Mesenteric fat pad (tissue), 1 donor: ENCODE results near the gene HS1BP3. TPM values are rescaled to one million over a fixed set of nuclear protein-coding genes. Genes with fewer than 3 reads are reported as not detected.

Experiments used
- DNase-seq: peaks from one replicate; pipeline ENCODE4 v3.0.0-alpha.2; 2020; ENCODE audit warnings: low spot score
- total RNA-seq: library from RNA; stranded (reverse); fragmentation: NEBNext Ultra II Directional; extraction: Animal tissue kit (Norgen Biotek cat#: 25700); gene quantifications from one replicate; pipeline ENCODE4 v1.2.1, GENCODE V29; 2021
- donor health status: DM: yes; HTN: yes; CAD: no.

HS1BP3 gene
- total RNA-seq, 1 donor from 2014 or later: 28.8 TPM

DNA sequence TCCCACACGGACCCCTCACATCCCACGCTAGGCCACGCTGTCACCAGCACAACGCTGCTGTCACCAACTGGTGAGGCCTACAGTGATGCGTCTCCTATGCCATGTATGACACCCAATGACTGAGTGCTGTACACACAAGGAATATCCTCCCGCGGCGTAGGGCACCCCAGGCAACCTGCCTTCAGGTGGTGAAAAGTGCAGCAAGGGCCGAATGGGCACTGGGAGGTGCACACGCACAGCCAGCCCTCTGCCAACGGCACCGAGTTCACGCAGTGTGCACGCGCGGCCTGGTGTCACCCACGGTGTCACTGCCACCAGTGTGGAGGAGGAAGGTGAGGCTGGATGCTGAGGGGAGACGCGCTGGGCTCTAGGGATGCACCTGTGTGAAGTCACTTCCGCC is 4.5 kb downstream of the HS1BP3 start:
- DNase-seq: no peak

DNA sequence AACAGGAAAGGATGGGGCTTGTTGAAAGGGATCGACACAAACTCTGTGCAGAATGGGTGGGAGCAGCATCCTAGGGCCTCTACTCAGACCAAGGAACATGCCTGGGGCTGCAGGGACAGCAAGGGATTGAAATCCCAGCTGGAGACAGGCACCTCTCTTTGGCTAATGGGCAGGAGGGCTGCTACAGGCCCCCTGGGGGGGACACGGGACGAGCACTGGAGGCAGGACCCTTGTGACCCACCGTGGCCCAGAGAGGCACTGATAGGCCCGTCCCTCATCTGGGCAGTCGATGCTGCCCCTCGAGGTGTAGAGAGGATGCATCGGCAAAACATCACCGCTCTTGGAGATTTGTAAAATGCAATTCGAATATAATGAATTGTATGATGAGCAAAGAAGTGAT is 5.1 kb downstream of the HS1BP3 start:
- DNase-seq: no peak

DNA sequence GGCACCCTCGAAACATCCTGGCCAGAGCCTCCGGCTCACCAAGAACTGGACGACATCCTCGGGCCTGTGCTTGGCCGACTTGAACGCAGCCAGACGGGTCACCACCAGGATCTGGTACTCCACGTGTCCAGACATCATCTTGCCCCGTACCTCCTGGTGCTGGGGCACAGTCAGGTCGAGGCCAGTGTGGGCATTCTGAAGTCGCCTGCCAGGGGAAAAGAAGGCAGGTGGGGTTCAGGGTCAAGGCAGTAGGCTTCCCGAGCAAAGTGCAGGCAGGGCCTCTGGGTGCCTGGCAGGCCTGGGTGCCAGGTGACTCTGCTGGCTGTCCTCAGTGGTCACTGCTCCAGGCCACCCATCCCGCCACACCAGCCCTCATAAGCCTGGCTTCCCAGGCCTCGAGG is 5.6 kb downstream of the HS1BP3 start:
- DNase-seq: no peak

DNA sequence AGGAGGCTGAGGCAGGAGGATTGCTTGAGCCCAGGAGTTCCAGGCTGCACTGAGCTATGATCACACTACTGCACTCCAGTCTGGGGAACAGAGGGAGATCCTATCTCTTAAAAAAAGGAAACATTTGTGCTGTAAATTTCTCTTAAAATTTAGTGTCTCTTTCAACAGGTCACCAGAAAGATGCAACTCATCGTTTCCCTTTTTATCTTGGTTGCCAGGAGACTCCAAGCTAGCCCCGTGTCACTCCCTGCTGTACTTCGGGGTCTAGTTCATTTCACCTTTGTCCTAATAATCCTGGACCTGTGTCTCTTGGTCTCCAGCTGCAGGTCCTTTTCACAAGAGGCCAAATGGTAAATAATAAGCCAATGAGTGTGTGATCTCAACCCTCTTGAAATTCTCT is 7.1 kb downstream of the HS1BP3 start:
- DNase-seq: no peak

DNA sequence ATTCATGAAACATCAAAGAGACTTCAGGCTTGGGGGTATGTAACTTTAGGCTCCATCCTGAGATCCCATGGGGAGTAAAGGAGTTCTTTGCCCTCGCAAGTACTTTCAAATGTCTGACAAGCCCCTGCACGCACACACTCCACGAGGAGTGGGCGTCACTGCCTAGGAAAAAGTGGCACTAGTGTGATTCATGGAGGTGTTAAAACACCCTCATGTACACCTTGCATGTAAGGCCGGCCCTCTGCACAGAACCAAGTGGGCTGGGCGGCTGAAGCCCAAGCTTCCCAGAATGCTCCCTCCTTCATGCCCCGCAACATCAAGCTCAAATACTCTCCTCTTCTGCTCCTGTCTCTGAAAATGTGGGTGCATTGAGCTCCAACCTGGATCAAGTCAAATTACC is 7.8 kb downstream of the HS1BP3 start:
- no peak for DNase-seq

DNA sequence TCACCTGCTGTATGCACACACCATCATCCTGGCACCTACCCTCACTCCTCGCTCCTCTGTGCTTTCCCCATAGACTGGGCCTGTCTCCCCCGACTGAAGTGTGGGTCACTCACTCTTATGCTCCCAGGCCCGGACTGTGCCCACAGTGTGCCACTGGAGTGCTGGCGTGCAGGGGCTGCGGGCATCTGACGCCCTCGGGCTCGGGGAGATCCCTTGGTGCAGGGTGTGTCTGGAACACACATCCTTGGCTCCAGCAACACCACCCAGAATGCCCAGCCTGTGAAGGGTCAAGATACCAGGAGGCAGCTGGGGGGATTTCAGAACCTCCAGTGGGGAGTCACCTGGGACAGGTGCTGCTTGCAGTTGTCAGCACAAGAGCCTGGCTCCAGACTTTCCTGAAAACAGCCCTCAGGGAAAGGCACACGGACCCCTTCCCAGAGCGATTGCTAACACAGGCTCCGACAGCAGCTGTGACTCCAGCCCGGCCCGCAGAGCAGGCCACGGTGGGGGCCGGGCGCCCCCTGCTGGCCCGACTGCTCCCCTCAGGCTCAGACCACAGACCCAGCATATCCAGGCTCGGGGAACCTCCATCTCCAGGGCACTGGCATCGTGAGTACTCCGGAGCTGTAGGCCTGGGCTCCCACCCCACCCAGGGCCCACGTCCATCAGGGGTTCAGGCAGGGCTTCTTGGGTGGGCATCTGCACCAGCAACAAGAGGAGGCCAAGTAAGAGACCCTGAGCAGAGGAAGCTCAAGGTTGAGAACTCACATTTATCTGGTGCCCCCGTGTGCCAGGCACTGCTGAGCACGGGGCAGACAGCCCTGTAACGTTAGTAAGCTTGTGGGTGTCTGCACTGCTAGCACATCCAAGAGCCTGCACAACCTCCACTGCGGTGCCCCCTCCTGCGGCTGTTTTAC is 8.6 kb downstream of the HS1BP3 start:
- no peak for DNase-seq

DNA sequence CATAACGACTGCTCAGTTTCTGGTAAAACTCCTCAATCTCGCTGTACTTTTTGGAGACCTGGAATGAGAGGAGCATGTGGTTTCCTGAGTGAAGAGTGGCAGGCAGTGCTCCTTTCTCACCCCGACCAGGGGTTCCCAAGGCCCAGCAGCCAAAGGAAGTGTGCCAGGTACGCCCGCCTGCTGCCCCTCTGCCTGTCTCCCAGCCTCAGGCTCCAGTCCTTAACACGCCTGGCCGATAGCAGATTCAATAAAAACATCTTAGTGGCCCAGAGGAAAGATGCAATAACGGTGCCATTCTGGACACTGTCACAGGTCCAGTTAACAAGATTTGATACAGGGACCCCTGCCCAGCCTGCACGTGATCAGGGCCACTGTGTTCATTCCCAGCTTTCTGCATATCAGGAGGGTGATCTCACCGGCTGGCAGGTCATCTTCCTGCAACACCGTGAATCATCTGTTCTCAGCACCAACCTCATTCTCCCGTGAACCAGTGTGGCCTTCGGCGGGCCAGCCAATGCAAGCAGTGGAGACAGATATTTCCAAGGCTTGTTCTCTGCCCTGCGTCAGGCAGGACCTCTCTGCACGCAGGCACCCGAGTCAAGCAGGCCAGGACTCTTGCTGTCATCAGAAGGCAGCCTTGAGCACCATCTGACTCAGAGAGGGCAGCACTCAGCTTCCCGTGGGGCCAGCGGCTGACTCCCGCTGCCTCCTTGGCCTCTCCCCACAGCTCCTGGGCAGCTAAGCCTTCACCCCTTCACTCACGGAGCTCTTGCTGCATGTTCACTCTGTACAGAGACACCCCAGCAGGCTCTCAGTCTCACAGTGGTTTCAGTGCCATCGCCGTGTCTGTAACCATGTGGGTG is 9.5 kb downstream of the HS1BP3 start:
- DNase-seq: no peak

DNA sequence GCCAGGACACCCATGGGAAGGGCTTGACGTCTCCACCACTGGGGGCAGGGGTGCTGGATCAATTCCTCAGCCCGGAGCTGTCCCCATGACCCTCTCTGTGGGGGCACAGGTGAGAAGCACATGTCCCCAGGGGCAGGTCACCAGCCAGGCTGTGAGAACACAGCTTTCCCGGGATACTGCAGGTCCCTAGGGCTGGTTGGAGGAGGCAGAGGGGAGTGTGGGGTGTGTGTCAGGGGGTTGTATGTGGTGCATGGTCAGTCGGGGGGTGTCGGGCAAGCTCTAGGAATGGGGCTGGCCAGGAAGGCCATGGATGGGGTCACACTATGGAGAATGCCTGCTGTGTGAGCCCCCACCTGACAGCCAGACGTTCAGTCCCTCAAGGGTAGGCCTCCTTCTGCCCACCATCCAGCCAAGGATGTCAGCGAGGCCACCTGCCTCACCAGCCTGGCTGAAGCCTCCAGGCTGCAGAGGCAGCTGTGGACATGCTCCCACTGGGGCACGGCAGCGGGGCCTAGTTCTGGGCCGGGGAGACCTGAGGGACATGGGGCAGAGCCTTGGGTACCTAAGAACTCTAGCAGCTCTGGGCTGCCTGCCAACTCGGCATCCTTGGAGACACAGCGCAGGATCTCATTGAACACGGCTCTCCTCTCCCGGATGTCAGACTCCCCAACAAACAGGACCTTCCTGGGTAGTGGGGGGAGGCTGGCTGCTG is 10.3 kb downstream of the HS1BP3 start:
- no peak for DNase-seq

DNA sequence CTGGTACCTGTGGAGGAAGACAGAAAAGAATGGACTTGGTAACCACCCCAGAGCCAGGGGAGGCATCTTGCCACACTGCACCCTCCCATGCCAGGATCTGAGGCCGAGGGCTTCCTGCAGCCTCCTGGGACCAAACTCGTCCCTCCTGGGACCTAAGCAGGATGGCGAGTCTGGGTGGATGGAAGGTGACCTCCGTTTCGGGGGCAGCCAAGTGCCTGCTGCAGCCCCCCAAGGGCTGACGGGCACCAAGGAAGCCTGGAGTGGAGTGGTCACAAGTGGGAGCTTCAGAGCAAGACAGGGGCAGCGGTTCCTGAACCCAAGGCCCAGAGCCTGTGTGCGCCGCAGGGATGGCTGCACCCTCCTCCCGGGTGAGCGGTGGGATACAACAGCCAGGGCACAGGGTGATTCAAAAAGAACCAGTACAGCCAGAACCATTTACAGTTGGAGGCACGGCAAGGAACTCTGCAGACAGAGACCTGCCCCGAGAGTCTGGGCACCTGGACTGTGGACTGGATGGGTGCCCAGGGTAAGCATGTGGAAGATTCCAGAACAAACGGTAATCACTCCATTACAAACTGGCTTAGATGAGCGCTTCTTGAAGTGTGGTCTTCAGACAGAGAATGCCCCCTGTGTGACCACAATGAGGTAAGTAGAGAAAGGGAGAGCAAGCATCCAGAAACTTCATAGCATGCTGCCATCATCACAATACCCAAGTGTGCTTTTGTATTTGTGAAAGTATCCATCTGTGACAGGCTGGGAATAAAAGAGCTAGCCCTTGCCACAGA is 12.1 kb downstream of the HS1BP3 start:
- DNase-seq: no peak

DNA sequence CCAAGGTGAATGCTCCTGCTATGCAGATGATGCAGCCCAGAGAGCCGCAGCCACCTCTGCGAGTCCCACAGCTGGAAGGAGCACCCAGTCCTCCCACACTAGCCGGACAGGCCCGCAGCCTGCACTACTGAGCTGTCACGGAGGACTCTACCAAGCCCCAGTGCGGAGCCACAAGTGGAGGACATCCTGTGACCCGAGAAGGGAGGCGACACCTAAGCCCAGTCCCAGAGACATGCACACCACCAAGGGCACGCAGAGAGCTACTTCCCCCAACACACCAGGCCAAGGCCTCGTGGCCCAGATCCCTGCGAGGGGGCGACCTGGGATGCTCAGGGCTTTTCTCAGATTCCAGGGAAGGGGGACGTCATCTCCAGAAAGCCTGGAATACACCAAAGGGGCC is 12.9 kb downstream of the HS1BP3 start:
- DNase-seq: no peak

DNA sequence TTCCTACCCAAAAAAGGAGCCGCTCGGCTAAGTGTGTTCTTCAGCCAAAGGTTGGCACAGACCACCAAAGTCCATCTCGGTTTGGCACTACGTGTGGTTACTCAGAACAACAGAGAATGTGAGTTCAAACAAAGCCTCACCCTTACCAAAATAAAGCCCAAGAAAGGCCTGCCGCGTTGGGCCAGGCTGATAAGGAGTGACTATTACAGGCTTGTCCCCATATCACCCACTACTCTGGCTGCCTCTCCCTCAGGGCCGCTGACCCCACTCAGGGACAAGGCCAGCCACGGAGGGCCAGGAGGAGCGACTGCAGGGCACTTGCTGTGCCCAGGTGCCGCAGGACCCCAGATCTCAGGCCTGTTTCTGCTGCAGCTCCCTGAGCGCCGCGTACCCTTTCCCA is 13.8 kb downstream of the HS1BP3 start:
- no peak for DNase-seq

DNA sequence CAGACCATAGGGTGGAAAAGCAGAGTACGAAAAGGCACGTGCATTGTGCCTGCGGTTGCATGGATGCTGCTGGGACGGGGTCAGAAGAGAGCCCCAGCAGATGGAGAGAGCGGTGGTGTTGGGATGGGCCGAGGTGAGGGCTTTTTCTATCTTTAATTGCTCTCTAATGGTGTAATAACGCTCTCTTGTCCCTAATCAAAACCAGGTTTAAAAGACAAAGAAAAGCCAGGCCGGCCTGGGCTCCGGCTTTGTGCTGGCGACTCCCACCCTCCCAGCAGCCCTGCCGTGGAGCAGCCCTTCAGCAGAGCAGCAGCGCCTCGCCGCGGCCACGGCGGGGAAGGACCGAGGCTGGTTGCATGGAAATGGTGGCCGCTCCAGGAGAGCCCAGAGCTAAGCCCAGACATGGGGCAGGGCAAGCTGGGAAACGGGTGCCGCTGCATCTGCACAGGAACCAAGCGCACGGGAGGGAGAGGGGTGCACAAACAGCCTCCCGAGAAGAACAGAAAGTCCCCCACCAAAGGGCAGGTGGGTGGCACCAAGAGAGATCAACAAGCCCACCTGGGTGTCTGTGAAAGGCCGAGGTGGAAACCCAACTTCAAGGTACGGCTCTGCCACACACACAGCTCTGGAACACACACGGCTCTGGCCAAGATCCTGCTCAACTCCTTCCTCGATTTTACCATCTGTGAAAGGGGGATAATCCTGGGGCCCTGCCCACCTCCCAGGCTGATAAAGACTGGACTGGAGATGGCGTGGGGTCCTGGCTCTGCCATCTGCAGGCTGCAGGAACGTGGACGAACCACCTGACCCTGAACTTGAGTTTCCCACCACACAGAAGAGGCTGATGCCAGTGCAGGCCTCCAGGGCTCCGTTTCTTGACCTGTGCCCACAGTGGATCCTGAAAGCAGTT is 15.0 kb downstream of the HS1BP3 start:
- DNase-seq: peak; percentile 95

DNA sequence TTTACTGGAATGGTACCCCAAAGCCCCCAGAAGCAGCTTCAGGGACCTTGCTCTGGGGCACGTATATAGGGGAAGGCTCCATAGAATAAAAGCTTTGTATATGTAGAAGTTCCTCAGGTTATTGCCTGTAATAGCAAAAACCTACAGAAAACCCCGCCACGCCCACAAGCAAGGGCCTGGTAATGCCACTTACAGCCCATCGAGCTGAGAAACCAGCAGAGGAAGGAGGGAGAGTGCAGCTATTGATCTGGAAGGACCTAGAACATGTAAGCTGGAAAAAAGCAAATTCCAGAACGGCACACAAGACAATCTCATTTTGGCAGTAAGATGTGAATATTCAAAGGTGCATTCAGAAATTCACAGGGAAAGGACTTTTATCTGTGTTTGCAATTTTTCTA is 15.8 kb downstream of the HS1BP3 start:
- no peak for DNase-seq

DNA sequence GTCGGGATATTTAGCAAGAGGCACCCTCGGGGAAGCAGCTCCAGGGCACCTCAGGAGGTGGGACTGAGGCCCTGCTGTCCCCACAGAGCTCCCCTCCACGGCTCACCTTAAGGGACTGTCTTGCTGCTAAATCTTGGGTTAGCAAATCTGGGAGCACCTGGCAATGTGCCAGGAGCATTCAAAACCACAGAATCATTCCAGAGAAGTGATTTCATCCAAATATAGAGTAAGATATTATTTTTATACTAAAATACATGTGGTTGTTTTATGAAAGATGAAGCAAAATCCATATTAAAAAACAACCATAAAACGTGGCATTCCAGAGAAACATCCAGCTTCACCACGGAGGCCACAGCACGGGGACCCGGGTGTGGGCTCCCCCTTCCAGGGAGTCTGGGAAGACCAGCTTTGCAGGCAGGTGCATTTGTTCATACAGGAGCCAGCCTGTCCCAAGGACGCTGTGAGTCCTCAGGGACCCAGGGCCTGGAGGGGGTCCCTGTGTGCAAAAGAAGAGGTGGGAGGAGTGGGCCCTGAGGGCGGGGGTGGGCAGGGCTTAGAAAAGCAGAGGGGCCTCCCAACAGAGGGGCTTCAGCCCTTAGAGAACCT is 16.3 kb downstream of the HS1BP3 start:
- DNase-seq: no peak

DNA sequence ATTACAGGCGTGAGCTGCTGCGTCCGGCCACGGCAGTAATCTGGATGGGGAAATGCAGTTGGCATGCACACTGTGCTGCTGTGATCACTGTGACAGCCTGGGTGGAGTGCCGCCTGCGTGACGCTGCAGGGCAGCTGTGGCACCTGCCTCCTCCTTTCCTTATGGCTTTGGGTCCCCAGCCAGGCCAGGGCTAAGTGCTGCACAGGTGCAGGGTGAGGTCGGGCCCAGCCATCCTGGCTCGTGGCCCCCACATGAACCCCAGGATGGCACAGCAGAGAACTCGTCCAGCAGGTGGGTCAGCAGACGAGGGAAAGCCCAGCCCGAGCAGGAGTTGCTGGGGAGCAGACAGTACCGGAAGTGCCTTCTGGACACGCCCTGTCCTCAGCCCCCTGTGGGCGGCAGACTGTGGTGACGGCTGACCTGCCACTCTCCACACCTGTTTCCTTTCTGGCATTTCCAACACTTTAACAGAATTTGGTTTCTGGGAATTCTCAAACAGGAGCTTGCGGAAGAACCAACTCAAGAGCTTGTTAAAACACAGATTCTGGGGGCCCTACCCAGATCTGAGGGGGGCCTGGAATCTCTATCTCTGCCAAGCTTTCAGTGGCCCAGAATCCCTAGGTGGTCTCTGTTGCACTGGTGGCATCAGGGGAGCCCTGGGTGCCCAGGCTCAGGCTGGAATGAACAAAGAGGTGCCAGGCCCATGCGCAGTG is 16.9 kb downstream of the HS1BP3 start:
- no peak for DNase-seq

DNA sequence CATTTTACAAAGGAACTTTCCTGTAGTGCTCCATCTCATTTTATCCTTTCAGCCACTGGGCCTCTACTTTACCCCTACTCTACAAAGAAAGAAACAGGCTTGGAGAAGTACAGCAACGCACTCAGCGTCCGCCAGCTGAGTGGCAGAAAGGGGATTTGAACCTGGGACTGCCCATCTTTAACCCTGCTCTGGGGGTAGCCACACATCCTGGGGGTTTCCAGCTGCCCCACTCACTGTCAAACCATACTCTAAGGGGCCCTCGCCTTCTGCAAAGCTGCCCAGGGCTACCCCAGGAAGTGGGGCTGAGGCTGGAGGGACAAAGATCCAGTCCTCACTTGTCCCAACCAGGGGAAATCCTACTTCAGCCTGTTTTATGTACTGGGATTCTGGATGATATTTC is 17.9 kb downstream of the HS1BP3 start:
- no peak for DNase-seq

DNA sequence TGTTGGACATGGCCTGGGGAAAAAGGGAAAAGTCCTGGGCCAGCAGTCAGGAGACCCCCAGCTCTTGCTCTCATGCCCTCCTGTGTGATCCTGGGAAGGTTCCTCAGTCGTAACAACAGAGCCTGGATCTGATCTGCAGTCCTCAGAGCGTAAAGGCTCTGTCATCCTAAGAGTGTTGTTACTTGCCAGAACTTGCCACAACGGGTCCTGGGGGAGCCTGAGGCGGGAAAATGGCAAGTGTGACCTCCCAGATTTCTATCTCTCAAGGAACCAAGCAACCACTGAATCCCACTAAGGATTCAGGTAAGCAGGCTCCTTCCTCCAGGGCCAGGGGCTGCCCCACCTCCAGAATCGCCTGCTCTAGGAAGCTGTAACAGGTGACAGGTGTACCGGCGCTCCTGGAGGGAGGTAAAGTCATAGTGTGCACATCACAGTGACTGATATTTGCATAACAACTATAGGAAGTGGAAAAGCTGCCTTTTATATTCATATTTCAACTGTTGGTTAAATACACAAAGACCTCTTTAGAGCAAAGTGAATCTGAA is 18.4 kb downstream of the HS1BP3 start:
- no peak for DNase-seq

DNA sequence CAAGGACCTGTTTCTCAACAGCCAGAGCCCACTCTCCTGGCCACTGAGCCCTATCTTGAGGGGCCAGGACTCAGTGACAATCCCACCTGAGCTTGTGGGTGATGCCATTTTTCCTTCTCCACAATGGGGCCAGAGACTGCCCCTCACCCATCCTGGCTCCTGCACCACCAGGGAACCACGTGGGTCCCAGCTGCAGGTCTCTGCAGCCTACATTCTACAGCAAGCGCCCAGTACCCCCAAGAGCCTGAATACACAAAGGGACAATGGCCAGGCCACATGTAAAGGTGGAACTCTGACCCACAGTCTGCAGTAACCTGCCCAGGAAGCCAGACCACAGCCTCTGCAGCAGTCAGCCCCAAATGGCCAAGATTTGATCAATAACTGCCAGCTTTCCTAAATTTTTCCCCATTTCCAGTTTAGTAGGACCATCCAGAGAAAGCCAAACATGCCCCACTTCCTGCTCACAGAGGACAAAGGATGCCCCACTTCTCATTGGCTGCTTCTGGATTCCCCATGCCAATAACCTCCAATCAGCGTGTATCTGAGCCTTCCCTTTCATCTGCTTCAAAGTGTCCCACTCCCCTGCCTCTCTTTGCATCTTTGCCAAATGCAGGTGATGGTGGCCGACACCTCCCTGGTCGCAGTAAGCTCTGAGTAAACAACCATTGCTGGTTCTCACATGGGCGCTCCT is 19.1 kb downstream of the HS1BP3 start:
- DNase-seq: no peak
